Measurements from ENCODE around the gene CPSF4.

CPSF4 gene

DNA sequence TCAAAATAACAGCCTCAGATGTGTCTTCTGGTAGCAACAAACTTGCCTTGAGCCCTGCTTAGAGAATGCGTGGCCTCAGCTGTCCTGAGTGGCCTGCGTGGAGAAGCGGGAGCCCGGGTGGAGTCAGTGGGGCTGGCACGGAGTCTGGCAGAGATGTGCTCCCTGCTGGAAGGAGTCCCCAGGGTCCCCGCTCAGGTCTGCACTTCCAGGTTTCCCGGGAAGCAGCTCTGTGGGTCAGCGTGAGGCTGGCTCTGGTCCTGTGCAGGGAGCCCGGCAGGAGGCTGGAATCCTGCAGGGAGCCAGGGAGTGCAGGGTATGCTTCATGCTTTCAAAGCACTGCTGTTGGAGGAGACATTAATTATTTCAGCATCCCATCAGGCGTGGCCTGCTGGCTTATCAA lies 10.1 kb downstream of the CPSF4 start:
- DNase-seq (ENCODE audit: low read depth in 2 of 2), result no peak

DNA sequence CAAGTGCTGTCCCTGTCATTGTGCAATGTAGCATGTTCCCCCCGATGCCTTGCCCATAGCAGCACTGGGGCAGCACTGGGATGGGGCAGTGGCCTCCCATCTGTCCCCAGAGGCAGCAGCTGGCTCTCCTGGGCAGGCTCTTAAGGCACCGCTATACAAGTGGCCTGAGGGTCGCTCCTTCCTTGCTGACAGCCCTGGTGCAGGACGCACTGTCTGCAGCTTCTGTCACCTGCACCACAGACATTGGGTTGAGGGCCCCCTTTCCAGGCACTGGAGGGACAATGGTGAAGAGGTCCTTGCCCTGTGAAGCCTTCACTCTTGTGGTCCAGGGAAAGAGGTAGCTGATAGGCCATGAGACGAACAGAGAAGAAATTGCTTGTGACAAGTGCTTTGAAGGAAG lies 10.6 kb downstream of the CPSF4 start:
- DNase-seq (ENCODE audit: low read depth in 2 of 2), result no peak

DNA sequence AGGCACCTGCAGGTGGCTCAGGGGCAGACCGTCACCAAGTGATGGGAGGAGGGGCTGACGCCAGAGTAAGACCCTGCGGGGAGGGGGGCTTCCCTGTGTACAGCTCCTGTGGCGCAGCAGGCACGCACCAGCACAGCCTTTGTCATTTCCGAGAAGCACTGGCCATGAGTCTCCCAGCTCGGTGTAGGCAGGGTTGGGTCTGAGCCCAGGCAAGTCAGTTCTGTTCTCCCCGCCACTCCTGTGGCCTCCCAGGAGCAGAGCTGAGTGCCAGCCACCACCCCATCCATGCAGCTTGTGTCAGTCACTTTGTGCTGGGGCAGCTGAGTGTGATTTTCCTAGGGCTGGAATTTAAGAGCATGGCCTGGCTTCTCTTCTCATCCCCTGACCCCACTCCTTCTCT lies 13.2 kb downstream of the CPSF4 start:
- no peak for DNase-seq (ENCODE audit: low read depth in 2 of 2)

DNA sequence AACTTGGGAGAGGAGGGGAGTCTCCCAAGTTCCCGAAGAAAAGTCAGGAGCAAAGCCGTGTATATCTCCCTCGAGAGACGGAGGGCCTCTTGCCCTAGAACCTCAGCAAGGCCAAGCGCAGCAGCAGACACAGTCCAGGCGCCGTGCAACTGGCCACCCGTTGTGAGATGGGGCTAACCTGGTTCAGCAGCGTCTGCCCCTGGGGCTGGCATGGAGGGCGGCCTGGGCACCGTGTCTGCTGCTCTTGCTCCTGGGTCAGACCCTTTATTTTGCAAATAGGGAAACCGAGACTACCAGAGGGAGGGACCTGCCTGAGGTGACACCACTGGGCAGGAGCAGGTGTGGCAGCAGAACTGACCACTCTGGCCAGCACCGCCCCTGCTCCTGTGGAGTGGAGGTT lies 13.8 kb downstream of the CPSF4 start:
- DNase-seq (ENCODE audit: low read depth in 2 of 2), result no peak

DNA sequence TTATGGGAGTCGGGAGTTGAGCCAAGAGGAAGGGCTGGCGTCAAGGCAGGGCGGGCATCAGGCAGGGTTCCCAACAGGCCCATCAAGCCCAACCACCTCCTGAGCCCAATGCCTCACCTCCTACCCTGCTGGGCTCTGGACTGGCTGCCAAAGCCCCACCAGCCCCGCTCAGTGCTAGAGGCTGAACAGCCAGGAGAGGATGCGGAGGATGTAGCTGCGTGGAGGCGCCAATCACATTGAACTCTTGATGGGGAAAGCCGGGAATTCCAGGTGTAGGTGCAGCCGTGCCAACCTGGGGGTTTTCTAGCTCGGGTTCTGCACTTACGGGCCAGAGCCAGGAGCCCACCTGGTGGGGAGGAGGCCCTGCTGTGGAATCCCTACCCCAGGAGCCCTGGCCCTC lies 14.4 kb downstream of the CPSF4 start:
- no peak for DNase-seq (ENCODE audit: low read depth in 2 of 2)

DNA sequence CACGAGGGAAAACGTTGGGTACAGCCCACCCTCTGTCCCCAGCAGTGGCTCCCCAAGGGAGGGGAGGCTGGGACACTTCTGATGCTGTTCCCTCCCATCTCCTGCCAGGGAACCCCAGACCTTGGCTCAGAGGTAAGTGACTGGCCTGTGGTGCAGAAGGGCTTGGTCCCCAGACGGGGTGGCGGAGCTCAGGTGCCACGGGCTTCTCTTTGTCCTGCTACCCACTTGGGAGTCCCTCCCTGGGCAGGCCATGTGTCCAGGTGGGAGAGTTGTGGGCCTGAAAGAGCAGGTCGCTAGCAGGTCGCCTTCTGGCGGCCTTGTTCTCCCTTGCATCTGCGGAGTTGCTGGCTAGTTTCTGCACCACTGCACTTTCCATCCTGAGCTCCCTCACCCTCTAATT lies 17.1 kb downstream of the CPSF4 start:
- no peak for DNase-seq (ENCODE audit: low read depth in 2 of 2)

DNA sequence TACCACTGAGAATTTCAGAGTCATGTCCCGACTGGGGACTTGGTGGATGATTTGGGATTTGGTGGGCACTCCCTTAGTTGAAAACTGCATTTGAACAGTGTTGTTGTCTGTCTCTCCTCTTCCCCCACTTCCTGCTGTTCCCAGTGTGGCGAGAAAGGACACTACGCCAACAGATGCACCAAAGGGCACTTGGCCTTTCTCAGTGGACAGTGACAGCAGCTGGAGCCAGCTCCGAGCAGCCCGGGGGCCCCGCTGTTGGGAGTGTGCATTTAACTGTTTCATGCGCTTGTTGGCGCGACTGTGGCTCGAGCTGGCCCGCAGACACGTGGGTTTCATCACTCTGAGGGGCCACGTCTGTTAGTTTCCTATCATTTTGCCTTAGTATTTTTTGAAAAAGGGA lies 17.5 kb downstream of the CPSF4 start:
- DNase-seq (ENCODE audit: low read depth in 2 of 2), result no peak

DNA sequence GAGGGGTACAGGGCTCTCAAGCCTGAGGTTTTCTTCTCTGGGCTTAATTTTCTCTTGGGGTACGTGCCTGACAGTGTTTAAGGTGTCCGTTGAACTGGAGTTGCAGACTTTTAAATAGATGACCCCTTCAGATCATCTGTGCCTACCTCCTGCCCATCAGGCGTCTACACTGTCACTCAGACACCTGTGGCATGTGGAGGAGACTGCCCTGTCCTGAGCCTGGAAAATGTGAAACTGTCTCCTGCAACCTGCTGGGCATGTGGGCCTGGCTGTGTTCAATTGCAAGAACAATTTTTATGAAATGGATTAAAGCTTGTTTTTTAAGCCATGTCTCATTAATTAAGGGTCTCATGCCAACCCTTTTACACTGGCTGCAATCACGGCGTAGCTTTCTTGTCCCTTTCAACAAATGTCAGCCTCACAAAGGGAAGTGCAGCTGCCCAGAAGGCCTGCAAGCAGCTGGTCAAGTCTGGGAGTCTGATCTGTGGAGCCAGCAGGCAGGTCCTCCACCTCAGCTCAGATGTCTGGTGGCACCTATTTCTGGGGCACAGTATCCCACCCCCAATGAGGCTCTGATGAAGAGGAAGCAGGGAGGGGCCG lies 18.4 kb downstream of the CPSF4 start:
- DNase-seq (ENCODE audit: low read depth in 2 of 2), result no peak

DNA sequence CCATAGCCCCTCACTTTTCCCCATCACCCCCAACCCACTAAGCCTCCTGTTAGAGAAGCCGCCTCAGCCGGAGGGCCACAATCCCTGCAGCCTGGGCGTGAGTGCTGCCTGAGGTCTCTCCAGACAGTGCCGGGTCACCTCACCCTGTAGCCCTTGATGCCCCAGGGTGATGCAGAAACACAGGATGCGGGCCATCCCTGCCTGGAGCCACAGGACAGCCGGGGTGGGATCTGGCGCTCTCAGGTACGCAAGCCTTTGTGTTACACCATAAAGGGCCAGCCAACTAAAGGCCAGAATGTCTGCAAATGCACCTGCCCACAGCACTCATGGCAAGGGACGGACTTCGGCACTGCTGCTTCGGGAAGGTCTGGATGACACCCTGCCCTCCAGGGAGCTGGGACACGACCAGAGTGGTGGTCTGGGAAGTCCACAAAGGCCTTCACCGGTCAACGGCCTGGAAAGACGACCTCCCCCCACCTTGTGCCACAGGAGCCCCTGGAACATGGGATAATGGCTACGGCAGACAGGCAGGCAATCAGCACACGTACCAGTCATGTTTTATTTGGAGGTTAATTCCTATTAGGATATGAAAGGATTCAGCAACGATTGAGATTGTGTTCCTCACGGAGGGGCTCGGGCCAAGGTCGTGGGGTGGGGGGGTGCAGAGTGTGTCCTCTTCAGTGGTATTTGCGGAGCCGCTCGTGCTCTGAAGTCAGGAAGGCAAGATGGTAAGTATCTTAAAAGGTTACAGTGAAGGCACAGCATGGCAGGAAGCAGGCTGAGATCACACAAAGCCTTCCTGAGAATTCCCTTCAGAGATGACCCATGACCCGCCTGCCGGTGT lies 19.1 kb downstream of the CPSF4 start:
- no peak for DNase-seq (ENCODE audit: low read depth in 2 of 2)

DNA sequence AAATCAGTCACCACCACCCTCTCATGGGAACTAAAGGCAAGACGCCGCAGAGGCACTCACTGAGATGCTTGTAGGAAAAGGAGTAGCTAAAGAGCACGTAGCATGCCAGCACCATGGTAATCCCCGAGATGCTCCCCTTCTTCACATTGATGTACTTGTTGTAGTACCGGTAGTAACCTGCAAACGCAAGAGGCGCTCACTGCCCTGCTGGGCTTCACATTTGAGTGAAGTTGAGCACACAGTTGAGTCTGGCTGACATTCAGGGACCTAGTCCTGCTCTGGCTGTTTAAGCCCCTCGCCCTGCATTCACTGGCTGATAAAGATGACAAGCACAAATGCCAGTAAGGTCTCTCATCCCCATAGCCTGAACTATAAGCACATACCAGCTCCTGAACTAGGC lies 20.3 kb downstream of the CPSF4 start:
- DNase-seq (ENCODE audit: low read depth in 2 of 2), result no peak

DNA sequence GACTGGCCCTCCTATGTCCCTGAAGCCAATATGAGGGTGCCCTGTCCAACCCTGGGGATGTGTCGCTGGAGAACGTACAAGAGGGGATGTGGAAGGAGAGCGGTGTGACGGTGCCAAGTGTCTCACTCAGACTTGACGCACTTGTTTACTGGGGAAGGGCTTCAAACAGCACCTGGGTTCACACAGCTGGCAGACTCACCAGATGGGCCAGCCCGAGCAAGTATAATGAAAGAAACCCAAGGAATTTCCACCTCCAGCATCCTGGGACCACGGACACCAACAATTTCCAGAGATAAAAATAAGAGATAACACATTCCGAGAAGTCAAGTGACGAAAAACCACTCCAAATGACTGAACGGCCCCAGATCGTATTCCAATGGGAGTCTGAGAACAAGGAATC lies 21.9 kb downstream of the CPSF4 start:
- no peak for DNase-seq (ENCODE audit: low read depth in 2 of 2)

DNA sequence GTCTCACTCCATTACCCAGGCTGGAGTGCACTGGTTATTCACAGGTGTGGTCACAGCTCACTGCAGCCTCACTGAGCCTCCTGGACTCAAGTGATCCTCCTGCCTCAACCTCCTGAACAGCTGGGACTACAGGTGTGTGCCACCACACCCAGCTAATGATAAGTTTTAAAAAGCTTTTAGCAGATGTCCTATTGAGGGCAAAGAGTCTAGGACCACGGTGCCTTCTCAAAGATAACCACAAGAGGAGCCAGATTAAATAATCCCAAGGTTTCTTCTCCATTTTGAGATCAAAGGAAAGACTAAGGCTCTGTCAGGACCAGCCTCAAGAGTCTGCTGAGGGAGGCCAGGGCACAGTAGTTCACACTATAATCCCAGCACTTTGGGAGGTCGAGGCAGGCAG lies 22.5 kb downstream of the CPSF4 start:
- no peak for DNase-seq (ENCODE audit: low read depth in 2 of 2)

DNA sequence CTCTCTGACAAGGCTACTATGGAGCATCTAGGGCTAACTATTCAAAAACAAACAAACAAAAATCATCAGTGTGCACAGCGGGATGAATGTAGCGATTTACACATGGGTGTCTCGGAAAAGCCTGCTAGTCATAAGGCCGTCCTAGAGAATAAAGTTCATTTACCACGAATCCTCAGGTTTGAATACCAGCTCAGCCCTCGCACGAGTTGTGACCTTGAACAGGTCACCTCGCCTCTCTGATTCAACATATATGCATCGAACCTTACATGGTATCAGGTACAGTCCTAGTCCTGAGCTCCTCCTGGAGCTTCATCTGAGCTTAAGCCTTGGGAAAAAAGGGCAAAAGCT lies 26.7 kb downstream of the CPSF4 start:
- DNase-seq (ENCODE audit: low read depth in 2 of 2), result no peak

DNA sequence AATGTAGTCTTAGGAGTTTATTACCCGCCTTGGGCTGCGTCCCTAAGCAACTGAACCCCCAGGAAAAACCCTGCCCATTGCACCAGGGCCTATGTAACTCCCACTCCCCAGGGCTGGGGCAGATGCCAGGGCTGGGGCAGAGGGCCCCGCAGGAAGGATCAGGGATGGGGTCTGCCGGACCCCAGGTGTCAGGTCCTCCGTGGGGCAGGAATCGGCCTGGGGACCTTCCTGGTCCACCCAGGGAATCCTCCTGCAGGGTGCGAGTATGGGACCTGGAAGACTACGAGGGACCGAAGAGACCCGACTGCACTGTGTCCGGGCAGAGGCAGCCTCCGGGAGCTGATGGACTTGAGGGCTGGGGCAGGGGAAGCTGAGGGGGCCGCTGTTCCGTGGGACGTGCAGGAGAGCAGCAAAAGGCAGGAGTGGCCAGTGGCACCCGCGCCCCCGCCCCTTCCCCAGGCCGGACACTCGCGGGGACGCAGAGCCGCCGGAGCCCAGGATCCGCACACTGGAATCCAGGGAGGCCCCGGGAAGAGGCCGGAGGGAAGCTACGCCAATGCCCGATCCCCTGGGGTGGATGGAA lies 29.7 kb downstream of the CPSF4 start:
- no peak for DNase-seq (ENCODE audit: low read depth in 2 of 2)

DNA sequence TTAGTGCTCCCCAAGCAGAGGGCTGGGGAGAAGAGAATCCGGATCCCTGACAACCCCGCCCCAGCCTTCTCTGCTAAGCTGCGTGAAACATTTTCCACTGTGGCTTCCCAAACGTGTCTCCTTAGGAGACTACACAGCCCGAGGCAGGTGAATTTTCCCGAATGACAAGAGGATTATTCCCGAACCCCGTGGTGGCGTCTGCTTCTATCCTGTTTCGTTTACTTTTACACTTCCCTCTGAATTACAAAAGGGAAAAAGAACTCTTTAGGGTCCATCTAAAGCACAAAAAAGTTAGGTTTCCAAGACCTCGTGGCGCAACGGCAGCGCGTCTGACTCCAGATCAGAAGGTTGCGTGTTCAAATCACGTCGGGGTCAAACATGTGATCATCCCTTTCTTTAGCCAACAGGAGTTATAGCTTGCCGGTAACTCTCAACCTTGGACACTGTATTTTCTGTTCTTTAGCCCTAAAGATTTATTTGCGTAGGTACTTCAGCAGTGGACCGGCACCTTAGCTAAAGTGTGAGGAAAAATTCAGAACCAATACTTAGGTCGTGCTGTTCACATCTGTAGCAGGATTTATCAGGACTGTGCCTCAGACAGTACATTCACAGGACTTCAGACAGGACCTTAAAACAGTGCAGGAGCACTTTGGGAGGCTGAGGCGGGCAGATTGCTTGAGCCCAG lies 30.8 kb downstream of the CPSF4 start:
- DNase-seq (ENCODE audit: low read depth in 2 of 2), result no peak

DNA sequence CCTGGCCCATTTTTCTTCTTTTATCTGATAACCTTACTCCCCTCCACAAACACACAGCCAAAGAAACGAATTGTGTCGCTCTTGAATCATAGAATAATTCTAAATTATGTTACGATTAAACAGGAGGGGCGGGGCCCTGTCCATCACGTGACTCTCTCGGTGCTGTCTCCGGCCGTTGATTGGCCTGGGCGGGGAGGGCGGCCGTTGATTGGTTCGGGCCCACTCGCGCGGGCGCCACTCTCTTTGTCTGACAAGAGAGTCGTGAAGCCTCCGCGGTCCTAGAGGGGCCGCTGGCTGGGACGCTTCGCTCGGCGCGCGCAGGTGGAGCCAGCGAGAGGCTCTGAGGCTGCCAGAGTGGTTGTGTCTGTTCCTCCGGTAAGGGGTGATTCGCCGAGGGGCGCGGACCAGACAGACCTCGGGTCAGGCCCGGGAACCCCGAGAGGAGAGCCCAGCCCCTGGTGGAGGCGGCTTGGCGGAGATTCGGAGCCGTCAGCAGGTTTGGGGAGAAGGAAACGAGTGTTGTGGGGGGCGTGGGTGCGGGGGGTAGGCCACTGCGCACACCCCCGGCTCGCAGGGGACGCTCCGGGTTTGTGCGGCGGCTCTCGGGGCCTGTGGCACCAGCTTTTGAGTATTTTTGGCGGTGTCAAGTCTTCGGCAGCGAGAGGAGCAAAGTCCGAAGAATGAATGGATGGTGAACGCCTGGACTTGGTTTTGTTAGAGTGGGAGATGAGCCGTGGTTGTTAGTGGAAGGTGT lies 34.0 kb downstream of the CPSF4 start, which contains the start of gene ZNF789:
Gene ZNF789 (plus strand): TSS at position 330 of the 754 bp plus-strand sequence. CDS start 3,567 bp downstream, outside the sequence.
- peak; percentile 90 to 91 for DNase-seq (ENCODE audit: low read depth in 2 of 2)

DNA sequence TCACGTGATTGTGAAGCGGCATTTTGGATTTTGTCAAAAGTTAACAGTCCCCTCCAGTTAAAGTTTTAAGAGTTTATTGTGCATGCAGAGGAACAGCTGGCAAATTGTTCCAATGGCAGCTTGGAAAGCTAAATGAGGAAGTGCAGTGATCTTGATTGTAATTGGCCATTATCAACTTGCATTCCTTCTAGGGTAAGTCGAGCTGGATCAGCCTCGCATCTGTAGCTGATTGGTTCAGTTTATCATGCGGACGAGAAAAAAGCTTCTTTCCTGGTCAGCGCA lies 34.5 kb downstream of the CPSF4 start:
- peak; percentile 29 to 33 for DNase-seq (ENCODE audit: low read depth in 2 of 2)

DNA sequence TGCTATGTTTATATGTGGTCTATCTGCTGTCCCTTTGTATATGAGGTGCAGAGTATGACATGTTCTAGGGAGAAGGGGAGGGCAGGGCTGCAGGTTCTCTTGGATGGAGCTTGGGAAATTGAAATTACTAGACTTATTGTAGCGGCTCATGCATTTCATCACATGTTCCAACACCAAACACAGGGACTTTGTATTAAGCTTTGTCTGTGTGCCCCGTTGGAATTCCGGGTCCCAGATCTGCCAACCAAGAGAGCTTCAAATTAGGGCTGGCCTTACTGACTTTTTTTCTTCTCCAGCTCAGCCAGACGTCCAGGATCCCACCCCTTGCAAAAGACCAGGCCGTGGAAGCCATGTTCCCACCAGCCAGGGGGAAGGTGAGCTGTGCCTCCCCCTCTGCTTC lies 37.4 kb downstream of the CPSF4 start:
- DNase-seq (ENCODE audit: low read depth in 2 of 2), result no peak

DNA sequence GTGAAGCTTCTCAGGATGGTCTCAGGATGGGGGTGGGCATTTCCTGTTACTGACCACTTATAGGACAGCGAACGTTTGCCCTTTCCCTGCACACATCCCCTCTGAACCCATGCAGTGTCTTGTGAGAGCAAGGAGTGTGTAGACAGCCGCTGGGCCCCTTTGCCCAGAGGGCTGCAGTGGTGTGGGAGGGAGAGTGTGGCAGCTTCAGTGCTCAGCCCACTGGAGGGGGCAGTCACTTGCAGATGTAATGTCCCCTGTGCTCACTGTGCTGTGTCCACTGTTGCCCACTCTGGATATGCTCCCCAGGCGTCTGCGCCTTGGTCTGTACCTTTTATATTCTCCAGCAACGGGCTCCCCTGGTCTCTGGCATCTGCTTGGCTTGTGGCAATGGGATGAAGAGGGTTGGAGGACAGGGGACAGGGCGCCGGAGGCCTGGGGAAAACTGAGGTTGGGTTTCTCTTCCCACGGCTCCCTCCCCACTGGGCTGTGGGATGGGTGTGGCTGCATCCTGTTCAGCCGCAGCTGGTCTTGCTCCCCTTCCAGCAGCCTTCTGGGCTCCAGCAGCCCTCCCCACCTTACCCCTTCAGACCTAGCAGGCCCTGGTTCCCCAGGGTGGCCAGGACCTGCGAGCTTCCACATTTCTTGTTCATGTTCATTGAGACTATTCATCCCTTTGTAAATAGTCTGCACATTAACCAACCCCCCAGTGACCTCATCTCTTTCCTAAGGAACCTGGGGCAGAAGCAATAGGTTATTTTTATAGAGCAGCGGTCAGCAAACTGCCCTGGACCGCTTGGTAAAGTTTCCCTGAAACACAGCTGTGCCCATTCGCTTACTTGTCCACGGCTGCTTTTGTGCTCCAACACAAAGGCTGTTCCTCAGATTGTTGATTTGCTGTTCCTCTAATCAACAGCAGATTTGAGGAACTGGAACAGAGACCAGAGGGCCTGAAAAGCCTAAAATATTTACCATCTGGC lies 40.0 kb downstream of the CPSF4 start:
- DNase-seq (ENCODE audit: low read depth in 2 of 2), result no peak

DNA sequence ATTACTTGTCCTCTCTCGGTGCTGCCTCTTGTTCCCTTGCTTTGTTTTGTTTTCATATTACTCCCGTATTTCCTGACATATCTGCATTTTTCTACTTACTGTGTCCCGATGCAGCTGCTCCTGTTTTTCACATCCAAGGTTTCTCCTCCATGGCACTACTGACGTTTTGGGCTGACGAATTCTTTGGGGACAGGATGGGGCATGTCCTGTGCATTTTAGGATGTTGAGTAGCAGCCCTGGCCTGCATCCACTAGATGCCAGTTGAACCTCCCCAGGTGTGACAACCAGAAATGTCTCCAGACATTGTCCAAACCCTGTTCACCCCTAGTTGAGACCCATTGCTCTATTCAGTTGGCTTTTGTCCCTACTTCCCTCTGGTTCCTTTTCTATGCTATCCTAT lies 46.4 kb downstream of the CPSF4 start:
- no peak for DNase-seq (ENCODE audit: low read depth in 2 of 2)

DNA sequence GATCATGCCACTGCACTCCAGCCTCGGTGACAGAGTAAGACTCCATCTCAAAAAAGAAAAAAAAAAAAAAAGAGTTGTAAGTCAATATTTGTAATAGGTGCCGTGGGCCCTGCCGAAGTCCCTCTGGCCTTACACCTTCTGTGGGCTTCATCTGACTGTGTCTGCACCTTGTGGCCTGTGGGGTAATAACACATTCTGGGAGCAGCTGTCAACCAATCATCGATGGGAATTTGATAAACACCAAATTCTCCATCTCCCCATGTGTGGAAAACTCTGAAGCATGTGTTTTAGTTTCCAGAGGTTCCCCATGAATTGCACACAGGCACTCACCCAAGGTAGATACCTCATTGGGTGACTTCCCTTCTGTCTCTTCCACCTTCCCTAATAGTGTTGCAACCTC lies 50.5 kb downstream of the CPSF4 start:
- DNase-seq (ENCODE audit: low read depth in 2 of 2), result no peak

All from fibroblast of skin of left quadriceps (primary cell).